ENCODE results near the gene DCST1.

Gene DCST1

DNA sequence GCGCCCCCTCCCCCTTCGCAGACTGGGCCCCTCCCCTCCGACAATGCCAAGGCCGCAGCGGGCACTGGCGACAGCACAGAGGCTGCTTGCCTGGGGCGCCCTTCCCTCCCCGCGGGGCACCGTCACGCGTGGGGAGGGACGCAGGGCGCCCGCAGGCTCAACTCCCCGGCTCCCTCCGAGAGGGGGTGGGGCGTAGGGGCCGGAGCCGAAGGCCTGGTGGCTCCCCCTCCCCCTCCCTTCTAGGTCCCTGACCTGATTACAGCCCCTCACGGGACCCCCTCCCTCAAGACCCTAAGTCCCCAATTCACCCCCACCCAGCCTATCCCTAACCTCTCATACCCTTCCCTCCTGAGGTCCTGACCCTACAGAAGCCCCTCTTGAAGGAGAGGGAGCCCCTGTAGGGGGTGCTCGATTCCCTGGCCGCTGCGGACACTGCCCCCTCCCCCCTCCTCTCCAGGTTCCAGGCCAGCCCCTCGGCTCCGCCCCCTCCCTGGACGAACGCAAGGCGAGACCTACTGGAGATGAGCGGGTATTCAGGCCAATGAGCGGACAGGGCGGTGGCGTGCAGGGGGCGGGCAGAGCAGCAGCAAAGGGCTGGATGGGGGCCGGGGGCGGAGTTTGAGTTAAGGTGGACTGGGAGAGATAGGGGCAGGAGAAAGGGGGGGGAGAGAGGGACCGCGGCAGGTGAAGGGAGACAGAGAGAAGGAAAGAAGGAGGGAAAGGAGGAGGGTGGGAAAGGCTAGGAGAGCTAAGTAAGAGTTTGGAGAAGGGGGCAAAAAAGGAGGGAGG is 31.8 kb upstream of the DCST1 start:
- DNase-seq (ENCODE audit: extremely low read depth, low read depth): peak; percentile 94
- peak; percentile 61 for TF ChIP-seq CTCF (IDR thresholded peaks at IDR 0.05; ENCODE audit: low read depth, low read length, missing control alignments)

DNA sequence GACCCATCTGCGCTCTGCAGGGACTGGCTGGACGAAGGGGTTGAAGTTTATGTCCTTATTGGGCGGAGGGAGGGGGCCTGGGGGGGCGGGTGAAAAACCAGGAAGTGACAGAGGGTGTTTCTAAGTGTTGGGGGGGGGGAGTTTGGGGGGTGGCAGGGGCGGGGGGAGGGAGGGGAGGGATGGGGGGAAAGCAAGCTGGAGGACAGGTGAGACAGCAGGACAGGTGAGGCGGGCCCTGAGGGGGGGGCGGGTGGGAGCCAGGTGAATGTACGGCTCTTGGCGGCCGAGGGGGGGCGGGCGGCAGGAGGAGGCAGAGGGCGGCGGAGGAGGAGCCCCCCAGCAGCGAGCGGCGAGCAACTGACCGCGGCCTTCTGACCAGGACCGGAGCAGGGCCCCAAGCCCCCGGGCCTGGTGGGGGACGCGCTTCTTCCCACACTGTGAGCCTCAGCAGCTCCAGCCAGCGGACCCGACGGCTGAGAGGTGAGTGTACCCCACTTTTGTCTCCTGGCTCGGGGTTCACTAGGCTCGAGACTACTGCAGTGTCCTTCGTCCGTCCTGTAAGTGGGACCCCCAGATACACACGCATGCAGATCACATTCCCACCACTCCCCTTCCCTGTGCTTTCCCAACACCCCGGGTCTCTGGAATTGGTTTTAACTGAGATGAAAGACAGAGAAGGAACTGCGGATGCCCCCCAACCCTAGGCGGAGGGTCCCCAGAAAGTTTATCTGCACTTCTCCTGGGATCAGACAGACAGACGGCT is 31.0 kb upstream of the DCST1 start, which contains the start of gene ZBTB7B:
Gene ZBTB7B (plus strand): TSS at position 339 of the 763 bp plus-strand sequence. CDS start 11,859 bp downstream, outside the sequence.
- DNase-seq (ENCODE audit: extremely low read depth, low read depth): no peak
- H3K4me3 ChIP-seq (replicated peaks; ENCODE audit: low read depth, low read length): peak within 1 kb of the TSS; percentile 93
- TF ChIP-seq CTCF (IDR thresholded peaks at IDR 0.05; ENCODE audit: low read depth, low read length, missing control alignments): no peak

More for the DNA sequence above, 31.8 kb upstream of the DCST1 start:
- H3K4me3 ChIP-seq (replicated peaks; ENCODE audit: low read depth, low read length): peak overlapping the region; percentile 61

GRCh38 chr1:155003227-155003765 is 30.3 kb upstream of the DCST1 start:
- peak overlapping the region; percentile 93 for H3K4me3 ChIP-seq (replicated peaks; ENCODE audit: low read depth, low read length)
- no peak for TF ChIP-seq CTCF (IDR thresholded peaks at IDR 0.05; ENCODE audit: low read depth, low read length, missing control alignments)
- DNase-seq (ENCODE audit: extremely low read depth, low read depth): no peak

DNA sequence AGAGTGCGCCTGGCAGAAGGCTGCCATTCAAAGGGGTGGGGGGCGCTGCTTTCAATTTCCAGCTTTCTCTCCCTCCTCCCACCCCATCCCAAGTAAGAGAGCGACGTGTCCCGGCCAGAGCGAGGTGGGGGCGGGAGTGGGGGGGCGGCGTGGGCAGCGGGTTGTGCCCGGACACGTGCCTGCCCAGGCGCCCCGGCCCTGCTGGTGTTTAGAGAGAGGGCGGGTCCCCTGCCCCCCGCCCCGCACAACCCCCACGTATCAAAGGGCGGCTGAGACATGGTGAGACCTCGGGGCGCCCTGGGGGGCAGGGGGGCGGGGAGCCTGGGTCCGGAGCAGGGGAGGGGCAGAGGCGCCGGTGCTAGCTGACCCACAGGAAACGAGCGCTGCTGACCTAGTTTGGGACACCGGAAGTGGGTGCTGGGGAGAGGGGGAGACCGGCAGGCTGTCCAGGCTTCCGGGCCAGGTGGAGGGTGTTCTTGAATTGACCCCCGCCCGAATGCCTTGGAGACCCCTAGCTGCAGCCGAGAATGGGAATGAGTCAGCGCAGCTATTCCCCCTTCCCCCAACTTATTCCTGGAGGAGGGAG is 29.8 kb upstream of the DCST1 start:
- no peak for TF ChIP-seq CTCF (IDR thresholded peaks at IDR 0.05; ENCODE audit: low read depth, low read length, missing control alignments)
- no peak for DNase-seq (ENCODE audit: extremely low read depth, low read depth)
- H3K4me3 ChIP-seq (replicated peaks; ENCODE audit: low read depth, low read length): peak overlapping the region; percentile 93

GRCh38 chr1:155004352-155005075 is 29.1 kb upstream of the DCST1 start:
- peak overlapping the region; percentile 93 for H3K4me3 ChIP-seq (replicated peaks; ENCODE audit: low read depth, low read length)
- no peak for TF ChIP-seq CTCF (IDR thresholded peaks at IDR 0.05; ENCODE audit: low read depth, low read length, missing control alignments)
- no peak for DNase-seq (ENCODE audit: extremely low read depth, low read depth)

All from HFF-Myc (cell line).